ENCODE results near the gene KRT77.

DNA sequence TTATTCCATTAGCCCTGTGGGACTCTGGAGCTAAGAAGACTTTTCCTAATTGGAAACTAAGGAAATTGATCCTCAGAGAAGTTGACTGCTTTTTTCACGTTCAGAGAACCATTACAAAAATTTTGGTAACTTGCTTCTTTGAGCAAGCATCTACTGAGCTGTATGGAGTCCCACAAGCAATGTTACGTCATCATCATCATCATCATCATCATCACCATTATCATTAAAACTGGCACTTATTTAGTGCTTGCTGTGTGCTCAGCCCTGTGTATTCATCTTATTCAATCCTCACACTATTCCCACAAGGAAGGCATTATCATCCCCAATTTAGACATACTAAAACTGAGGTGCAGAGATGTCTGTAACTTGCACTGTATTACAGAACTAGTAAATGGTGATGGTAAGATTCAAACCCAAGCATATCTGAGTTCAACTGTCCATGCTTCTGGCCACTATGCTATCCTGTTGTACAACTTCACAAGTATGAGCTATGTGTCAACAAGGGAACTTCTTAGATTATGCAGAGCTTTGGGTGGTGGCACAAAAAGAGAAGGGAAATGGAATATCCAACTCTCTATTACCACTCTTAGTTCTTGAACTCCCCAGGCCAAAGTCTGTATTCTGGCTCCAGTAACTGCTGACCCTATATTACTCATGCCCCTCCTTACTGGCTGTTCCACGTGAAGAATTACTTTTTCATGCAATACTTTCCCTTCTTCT, 29.5 kb downstream of the KRT77 start:
- TF ChIP-seq, protein P1, sequence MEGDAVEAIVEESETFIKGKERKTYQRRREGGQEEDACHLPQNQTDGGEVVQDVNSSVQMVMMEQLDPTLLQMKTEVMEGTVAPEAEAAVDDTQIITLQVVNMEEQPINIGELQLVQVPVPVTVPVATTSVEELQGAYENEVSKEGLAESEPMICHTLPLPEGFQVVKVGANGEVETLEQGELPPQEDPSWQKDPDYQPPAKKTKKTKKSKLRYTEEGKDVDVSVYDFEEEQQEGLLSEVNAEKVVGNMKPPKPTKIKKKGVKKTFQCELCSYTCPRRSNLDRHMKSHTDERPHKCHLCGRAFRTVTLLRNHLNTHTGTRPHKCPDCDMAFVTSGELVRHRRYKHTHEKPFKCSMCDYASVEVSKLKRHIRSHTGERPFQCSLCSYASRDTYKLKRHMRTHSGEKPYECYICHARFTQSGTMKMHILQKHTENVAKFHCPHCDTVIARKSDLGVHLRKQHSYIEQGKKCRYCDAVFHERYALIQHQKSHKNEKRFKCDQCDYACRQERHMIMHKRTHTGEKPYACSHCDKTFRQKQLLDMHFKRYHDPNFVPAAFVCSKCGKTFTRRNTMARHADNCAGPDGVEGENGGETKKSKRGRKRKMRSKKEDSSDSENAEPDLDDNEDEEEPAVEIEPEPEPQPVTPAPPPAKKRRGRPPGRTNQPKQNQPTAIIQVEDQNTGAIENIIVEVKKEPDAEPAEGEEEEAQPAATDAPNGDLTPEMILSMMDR (conservative IDR thresholded peaks at IDR 0.05; ENCODE audit: low read depth, low read length) = no peak
- no peak for TF ChIP-seq EZH2phosphoT487 (IDR thresholded peaks at IDR 0.05; ENCODE audit: borderline replicate concordance, low read length)

Measured in PC-3 (cell line).